HepG2 (cell line): ENCODE measurements around the gene PPP1R9A. TPM values are rescaled to one million over a fixed set of nuclear protein-coding genes. Genes with fewer than 3 reads are reported as not detected.

Experiments
- ATAC-seq: fragments of 200-7000 bp; cut with Tn5 transposase; 3 replicates; pipeline ENCODE4 v1.9.1; 2020; ENCODE audit warnings: mild to moderate bottlenecking, moderate library complexity
- BruUV-seq: library from RNA; stranded (reverse); fragments of 400-500 nt; replicated peaks from 2 replicates; lab custom pipeline; 2021; lab: Mats Ljungman, UMichigan
- CTCF ChIA-PET: fragments of 300-600 bp; formaldehyde crosslinking; extraction: SDS; loops from one replicate; lab custom pipeline; 2021; ENCODE audit warnings: low total read pairs, inconsistent platforms, low intra/inter-chr PET ratio; lab: Yijun Ruan, JAX
- POLR2A ChIA-PET: fragments of 350-600 bp; sonication (Branson Sonifier 250); formaldehyde crosslinking; loops from one replicate; lab custom pipeline; 2020; ENCODE audit warnings: antibody characterized with exemption, inconsistent platforms; lab: Yijun Ruan, JAX
- DNase-seq: peaks from one replicate; pipeline ENCODE4 v3.0.0-alpha.2; 2015; ENCODE audit warnings: low spot score
- FAIRE-seq: peaks from 3 replicates; lab custom pipeline; 2011; peaks lifted over from hg19 to GRCh38; lab: Jason Lieb, UNC
- H2AFZ ChIP-seq: one replicate; pipeline ENCODE4 v1.6.1; 2011; ENCODE audit warnings: low read length, inconsistent platforms
- H3K27ac ChIP-seq: fragments of 300-600 bp; 3 replicates; pipeline ENCODE4 v1.8.0; 2011; ENCODE audit warnings: mixed run types, mild to moderate bottlenecking, mixed read lengths, low read length, inconsistent platforms; ENCODE audit not compliant: insufficient read depth; ENCODE audit errors: extremely low read length
- H3K27me3 ChIP-seq, 2 experiments: fragments of 200-600 bp in 1 of 2; 2 replicates in 1 of 2; 3 replicates in 1 of 2; pipeline versions ENCODE4 v1.6.0 to v1.8.0; 2011; ENCODE audit warnings: low read length in 2 of 2, mild to moderate bottlenecking in 2 of 2, moderate library complexity in 2 of 2, inconsistent platforms in 1 of 2; ENCODE audit not compliant: insufficient read depth in 2 of 2, control insufficient read depth in 1 of 2
- H3K36me3 ChIP-seq, 2 experiments: fragments of 200-600 bp in 1 of 2; replicated peaks in 1 of 2; 2 replicates in 1 of 2; 3 replicates in 1 of 2; pipeline versions ENCODE4 v1.5.1 to v1.8.0; 2011; ENCODE audit warnings: low read length in 2 of 2, inconsistent platforms in 1 of 2; ENCODE audit not compliant: insufficient read depth in 2 of 2, control insufficient read depth in 1 of 2
- H3K4me1 ChIP-seq: 2 replicates; pipeline ENCODE4 v1.5.1; 2012; ENCODE audit warnings: low read length, inconsistent platforms; ENCODE audit not compliant: insufficient read depth
- H3K4me2 ChIP-seq: 2 replicates; pipeline ENCODE4 v1.6.0; 2011; ENCODE audit warnings: low read depth, low read length, inconsistent platforms
- H3K4me3 ChIP-seq, 3 experiments: fragments of 200-600 bp in 1 of 3; sonication (generic), shearing (Covaris generic) in 1 of 3; replicated peaks in 1 of 3; 2 replicates each; pipeline ENCODE4 v1.5.1; 2011 to 2016; ENCODE audit warnings: low read length in 3 of 3, inconsistent platforms in 2 of 3, low read depth in 2 of 3, mild to moderate bottlenecking in 2 of 3, control low read depth in 1 of 3, mixed read lengths in 1 of 3; ENCODE audit not compliant: insufficient read depth in 1 of 3
- H3K79me2 ChIP-seq: one replicate; pipeline ENCODE4 v1.6.1; 2011; ENCODE audit warnings: low read length, inconsistent platforms; ENCODE audit not compliant: insufficient read depth
- H3K9ac ChIP-seq: 2 replicates; pipeline ENCODE4 v1.6.0; 2011; ENCODE audit warnings: mild to moderate bottlenecking, low read depth, low read length, inconsistent platforms; ENCODE audit not compliant: insufficient read depth
- H3K9me3 ChIP-seq: 2 replicates; pipeline ENCODE4 v1.5.1; 2012; ENCODE audit warnings: mild to moderate bottlenecking, low read length
- H4K20me1 ChIP-seq: 2 replicates; pipeline ENCODE4 v1.6.0; 2011; ENCODE audit warnings: inconsistent platforms, mild to moderate bottlenecking, low read length, moderate library complexity; ENCODE audit not compliant: insufficient read depth
- KAT8 ChIP-seq: IDR thresholded peaks from 2 replicates; pipeline ENCODE4 v1.6.1; 2016; ENCODE audit warnings: missing genetic modification reagents, missing compliant biosample characterization
- MXD4 ChIP-seq: IDR thresholded peaks from 2 replicates; pipeline ENCODE4 v1.6.1; 2016; ENCODE audit warnings: mild to moderate bottlenecking, missing biosample characterization, missing genetic modification reagents
- NFATC3 ChIP-seq: sonication (generic); formaldehyde crosslinking; IDR thresholded peaks from 2 replicates; pipeline ENCODE4 v1.5.1; 2020; ENCODE audit warnings: mild to moderate bottlenecking, missing genetic modification reagents
- RNF2 ChIP-seq: fragments of 450-650 bp; conservative IDR thresholded peaks from 2 replicates; pipeline ENCODE4 v1.6.1; 2016; ENCODE audit warnings: low read depth
- SOX6 ChIP-seq, 2 experiments: fragments of 450-650 bp in 1 of 2; sonication (generic) in 1 of 2; formaldehyde crosslinking in 1 of 2; IDR thresholded peaks; 2 replicates each; pipeline versions ENCODE4 v1.4.0 to v1.6.1; 2017 to 2020; ENCODE audit warnings: antibody characterized with exemption in 1 of 2, mild to moderate bottlenecking in 1 of 2, missing genetic modification reagents in 1 of 2
- ZBTB21 ChIP-seq: sonication (generic); formaldehyde crosslinking; IDR thresholded peaks from 2 replicates; pipeline ENCODE4 v1.4.0; 2020; ENCODE audit warnings: missing genetic modification reagents
- ZFP62 ChIP-seq: sonication (generic); formaldehyde crosslinking; IDR thresholded peaks from 2 replicates; pipeline ENCODE4 v1.4.0; 2020; ENCODE audit warnings: missing genetic modification reagents
- ZIK1 ChIP-seq: sonication (generic); formaldehyde crosslinking; IDR thresholded peaks from 2 replicates; pipeline ENCODE4 v1.5.0; 2020; ENCODE audit warnings: mild to moderate bottlenecking, low read depth, missing genetic modification reagents, borderline replicate concordance
- ZNF883 ChIP-seq: sonication (generic); formaldehyde crosslinking; IDR thresholded peaks from 2 replicates; pipeline ENCODE4 v1.5.1; 2020; ENCODE audit warnings: mild to moderate bottlenecking, missing genetic modification reagents; ENCODE audit errors: not compliant biosample characterization
- WGBS: methylation state at CpG from one replicate; pipeline ENCODE4 v1.1.6; 2017; ENCODE audit warnings: low lambda C conversion rate; 5-methylcytosine and 5-hydroxymethylcytosine counted together
- in situ Hi-C: cut with HindIII; loops from 2 replicates; pipeline ENCODE4 v1.10.0; 2017; ENCODE audit warnings: low pct_unique_long_range_greater_than_20kb; ENCODE audit not compliant: extremely low pct_ligation_motif_present
- intact Hi-C: fragments of 100-400 bp; cut with micrococcal nuclease; formaldehyde crosslinking; loops from one replicate; pipeline ENCODE4 v1.10.0; 2022; ENCODE audit not compliant: unreplicated experiment
- polyA plus RNA-seq, 8 experiments: library from polyadenylated mRNA; depleted of rRNA in 3 of 8; stranded (reverse) in 7 of 8; unstranded in 1 of 8; fragments of >200 nt; fragmentation: Illumina TruSeq in 4 of 8; extraction: Trizol in 4 of 8; gene quantifications; 2 replicates each; pipeline versions ENCODE4 v1.2.1 to v1.2.3, GENCODE V29; 2011 to 2016; ENCODE audit warnings: low read depth in 4 of 8, missing spikeins in 1 of 8, mixed read lengths in 1 of 8; ENCODE audit not compliant: insufficient read depth in 1 of 8
- total RNA-seq, 5 experiments: library from RNA; depleted of rRNA; stranded (reverse); fragments of >200 nt; fragmentation: Illumina TruSeq; extraction: Trizol; gene quantifications; 2 replicates each; pipeline ENCODE4 v1.2.3, GENCODE V29; 2016; ENCODE audit warnings: low read depth in 1 of 5
- TF ChIP-seq, protein P1 (sequence below): sonication (generic); formaldehyde crosslinking; IDR thresholded peaks from 2 replicates; pipeline ENCODE4 v1.8.1; 2023; ENCODE audit warnings: missing genetic modification reagents, mild to moderate bottlenecking, borderline replicate concordance
- TF ChIP-seq, protein P2 (sequence below): sonication (generic); formaldehyde crosslinking; IDR thresholded peaks from 2 replicates; pipeline ENCODE4 v1.4.0; 2020; ENCODE audit warnings: missing genetic modification reagents

Gene PPP1R9A
- total and polyA plus RNA-seq, 2 of the 13 experiments (the other 11 are each of a cell fraction or from before 2014, with no cell fraction given), result 11.4 to 31.9 TPM

DNA sequence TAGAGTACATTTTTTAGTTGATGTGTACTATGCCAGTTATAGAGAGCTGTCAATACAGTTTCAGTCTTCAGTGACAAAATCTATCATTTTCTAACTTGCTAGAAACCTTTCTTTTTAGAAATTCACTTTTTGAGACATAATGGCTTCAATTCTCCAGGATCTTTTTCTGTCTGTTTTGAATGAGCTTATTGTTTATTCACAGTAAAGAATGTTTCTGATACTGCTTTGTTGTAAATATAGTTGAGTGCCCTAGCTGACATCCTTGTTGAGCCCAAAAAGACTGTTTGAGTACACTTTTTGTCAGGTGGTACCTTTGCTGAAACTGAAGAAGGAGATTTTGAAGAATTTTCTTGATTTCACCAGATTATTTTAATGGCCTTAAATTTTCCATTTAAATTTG, 139.9 kb downstream of the PPP1R9A start (continued):
- TF ChIP-seq, protein P1, sequence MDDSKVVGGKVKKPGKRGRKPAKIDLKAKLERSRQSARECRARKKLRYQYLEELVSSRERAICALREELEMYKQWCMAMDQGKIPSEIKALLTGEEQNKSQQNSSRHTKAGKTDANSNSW (CRISPR knock-in tag), result no peak
- no peak for TF ChIP-seq KAT8 (CRISPR knock-in tag)
- TF ChIP-seq ZIK1, result no peak
- TF ChIP-seq ZBTB21 (CRISPR knock-in tag), result no peak
- no peak for TF ChIP-seq NFATC3
- no peak for TF ChIP-seq ZFP62 (CRISPR knock-in tag)
- TF ChIP-seq, protein P2, sequence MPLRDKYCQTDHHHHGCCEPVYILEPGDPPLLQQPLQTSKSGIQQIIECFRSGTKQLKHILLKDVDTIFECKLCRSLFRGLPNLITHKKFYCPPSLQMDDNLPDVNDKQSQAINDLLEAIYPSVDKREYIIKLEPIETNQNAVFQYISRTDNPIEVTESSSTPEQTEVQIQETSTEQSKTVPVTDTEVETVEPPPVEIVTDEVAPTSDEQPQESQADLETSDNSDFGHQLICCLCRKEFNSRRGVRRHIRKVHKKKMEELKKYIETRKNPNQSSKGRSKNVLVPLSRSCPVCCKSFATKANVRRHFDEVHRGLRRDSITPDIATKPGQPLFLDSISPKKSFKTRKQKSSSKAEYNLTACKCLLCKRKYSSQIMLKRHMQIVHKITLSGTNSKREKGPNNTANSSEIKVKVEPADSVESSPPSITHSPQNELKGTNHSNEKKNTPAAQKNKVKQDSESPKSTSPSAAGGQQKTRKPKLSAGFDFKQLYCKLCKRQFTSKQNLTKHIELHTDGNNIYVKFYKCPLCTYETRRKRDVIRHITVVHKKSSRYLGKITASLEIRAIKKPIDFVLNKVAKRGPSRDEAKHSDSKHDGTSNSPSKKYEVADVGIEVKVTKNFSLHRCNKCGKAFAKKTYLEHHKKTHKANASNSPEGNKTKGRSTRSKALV (CRISPR knock-in tag), result no peak
- TF ChIP-seq, all 625 proteins: peak for 0

DNA sequence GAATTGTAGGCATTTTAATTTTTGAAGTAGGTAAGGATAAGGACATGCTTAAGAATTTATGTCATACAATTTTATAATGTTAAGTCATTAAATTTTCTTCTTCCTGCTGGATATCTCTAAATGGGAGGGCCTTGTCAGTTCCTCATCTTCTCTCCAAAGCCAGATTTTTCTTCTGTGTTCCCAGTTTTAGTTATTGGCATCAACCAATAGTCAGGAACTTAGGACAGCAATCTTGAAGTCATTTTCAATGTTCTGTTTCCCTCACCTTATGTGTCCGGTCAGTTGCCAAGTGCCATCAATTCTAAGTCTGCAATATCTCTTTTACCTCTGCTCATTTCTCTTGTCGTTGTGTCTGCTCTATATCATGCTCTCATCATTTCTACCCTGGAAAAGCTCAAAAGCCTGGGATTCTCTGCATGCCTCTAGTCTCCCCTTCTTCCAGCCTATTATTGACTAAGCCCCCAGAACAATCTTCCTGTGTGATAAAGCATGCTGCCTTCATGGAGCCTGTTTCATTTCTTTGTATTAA, 145.2 kb downstream of the PPP1R9A start:
- no peaks in the 10 kb centered on the region for H3K4me1 ChIP-seq
- BruUV-seq, result no TSS peak
- no peak overlapping the region for H2AFZ ChIP-seq
- no peaks in the 10 kb centered on the region for H3K36me3 ChIP-seq
- H3K27me3 ChIP-seq, result no peaks in the 10 kb centered on the region
- intact Hi-C loops (no loop called here), in situ Hi-C loops (no loop called here)
- WGBS, result 90% methylated on average over 2 of the region's 2 CpGs
- no peak for TF ChIP-seq SOX6 (IDR thresholded peaks at IDR 0.05)
- no peak for TF ChIP-seq SOX6 (CRISPR knock-in tag; IDR thresholded peaks at IDR 0.05)
- TF ChIP-seq MXD4, result no peak
- TF ChIP-seq ZNF883 (CRISPR knock-in tag), result no peak
- TF ChIP-seq RNF2, result no peak
- no peaks in the 10 kb centered on the region for H4K20me1 ChIP-seq
- no peak overlapping the region for H3K4me3 ChIP-seq
- H3K27ac ChIP-seq, result no peak overlapping the region
- ATAC-seq (no peak), DNase-seq (no peak), FAIRE-seq (no peak)
- ChIA-PET CTCF (no interaction called here), POLR2A (no interaction called here)
- no peaks in the 10 kb centered on the region for H3K9me3 ChIP-seq
- no peak overlapping the region for H3K4me2 ChIP-seq
- no peak overlapping the region for H3K9ac ChIP-seq
- no peaks in the 10 kb centered on the region for H3K79me2 ChIP-seq
